ENCODE measurements around the gene ATXN1.

Gene ATXN1

GRCh38 chr6:16778521-16778920 lies 17.3 kb upstream of the ATXN1 start:
- intact Hi-C loops (cut with DNase I; ENCODE audit: low total_unique reads), result no loop called here
- TF ChIP-seq CTCF (IDR thresholded peaks at IDR 0.05), result no peak
- Histone ChIP-seq H3K4me3 (no peak overlapping the region), H3K36me3 (no peaks in the 10 kb centered on the region), H3K9me3 (no peaks in the 10 kb centered on the region), H3K27me3 (no peaks in the 10 kb centered on the region), H3K4me1 (peaks cover 0 to 18% (median 12%) of the 10 kb centered on the region in 4 donors), H3K27ac (no peak overlapping the region)
- DNase-seq, result no peak

DNA sequence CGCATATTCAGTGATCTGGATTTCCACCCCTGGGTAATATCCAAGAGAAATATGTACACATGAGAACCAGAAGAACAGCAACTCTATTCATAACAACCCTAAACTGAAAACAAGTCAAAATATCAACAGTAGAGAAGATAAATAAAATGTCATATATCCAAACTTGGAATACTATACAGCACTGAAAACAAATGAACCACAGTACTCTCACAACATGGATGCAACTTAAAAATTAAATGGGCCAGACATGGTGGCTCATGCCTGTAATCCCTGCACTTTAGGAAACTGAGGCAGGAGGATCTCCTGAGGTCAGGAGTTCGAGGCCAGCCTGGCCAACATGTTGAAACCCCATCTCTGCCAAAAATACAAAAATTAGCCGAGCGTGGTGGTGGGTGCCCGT lies 16.5 kb upstream of the ATXN1 start:
- Histone ChIP-seq H3K4me1 (peaks cover 0 to 18% (median 12%) of the 10 kb centered on the region in 4 donors), H3K4me3 (no peak overlapping the region), H3K9me3 (no peaks in the 10 kb centered on the region), H3K27me3 (no peaks in the 10 kb centered on the region), H3K36me3 (no peaks in the 10 kb centered on the region), H3K27ac (no peak overlapping the region)
- no peak for DNase-seq
- intact Hi-C loops (cut with DNase I; ENCODE audit: low total_unique reads), result no loop called here
- TF ChIP-seq CTCF (IDR thresholded peaks at IDR 0.05), result no peak

- TF ChIP-seq CTCF (IDR thresholded peaks at IDR 0.05), result peak in 1 of 2 experiments; percentile 15
- H3K4me3 ChIP-seq, result no peak overlapping the region
- intact Hi-C loops (cut with DNase I; ENCODE audit: low total_unique reads), result no loop called here
- no peak overlapping the region for H3K27ac ChIP-seq
- no peaks in the 10 kb centered on the region for H3K27me3 ChIP-seq
- H3K9me3 ChIP-seq, result no peaks in the 10 kb centered on the region
- H3K36me3 ChIP-seq, result no peaks in the 10 kb centered on the region
- no peak for DNase-seq
- H3K4me1 ChIP-seq, result peaks cover 0 to 13% (median 8%) of the 10 kb centered on the region in 4 donors
These were observed 15.2 kb upstream of the ATXN1 start for GRCh38 chr6:16776394-16777017.

DNA sequence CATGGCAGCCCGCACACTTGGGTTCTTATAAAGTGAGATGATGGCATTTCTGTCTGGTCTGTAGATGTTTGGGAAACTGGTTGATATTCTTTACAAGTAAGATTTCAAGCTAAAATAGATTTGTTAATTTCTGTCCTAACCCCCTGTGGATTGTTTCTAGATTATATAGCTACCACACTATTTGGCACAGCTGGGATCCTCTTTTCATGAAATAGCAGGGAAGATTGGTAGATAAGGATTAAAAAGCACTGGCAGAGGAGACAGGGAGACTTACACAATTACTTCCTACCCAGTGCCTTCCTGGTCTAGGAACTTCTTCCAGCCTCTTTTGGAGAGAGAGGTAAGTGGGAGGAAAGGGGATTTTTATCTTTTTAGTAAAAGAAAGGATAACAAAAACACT lies 13.2 kb upstream of the ATXN1 start:
- intact Hi-C loops (cut with DNase I; ENCODE audit: low total_unique reads), result loop anchor here (1.0 kb wide), 1 partner anchor 319 kb away; no protein-coding TSS in a partner anchor
- Histone ChIP-seq H3K4me1 (peaks cover 0 to 26% (median 16%) of the 10 kb centered on the region in 4 donors), H3K27ac (no peak overlapping the region), H3K27me3 (no peaks in the 10 kb centered on the region), H3K36me3 (no peaks in the 10 kb centered on the region), H3K9me3 (no peaks in the 10 kb centered on the region), H3K4me3 (no peak overlapping the region)
- no peak for TF ChIP-seq CTCF (IDR thresholded peaks at IDR 0.05)
- DNase-seq, result no peak

DNA sequence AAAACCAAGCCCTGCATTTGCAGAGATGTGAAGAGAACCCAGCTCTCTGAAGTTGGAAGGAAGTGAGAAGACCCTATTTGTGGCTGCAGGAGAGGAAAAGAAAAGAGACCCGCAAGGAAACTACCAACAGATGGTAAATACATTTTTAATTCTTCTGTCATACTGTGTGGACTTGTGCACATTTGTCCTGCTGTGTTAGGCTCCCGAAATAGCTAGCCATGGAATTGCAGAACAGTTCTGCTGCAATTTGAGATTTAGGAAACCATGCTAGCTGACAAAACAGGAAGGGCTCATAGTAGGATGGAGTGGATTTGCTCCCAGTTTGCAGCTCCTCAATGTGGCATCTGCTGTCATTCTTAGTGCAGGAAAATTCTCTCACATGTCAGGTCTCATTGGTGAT lies 12.1 kb upstream of the ATXN1 start:
- intact Hi-C loops (cut with DNase I; ENCODE audit: low total_unique reads), result no loop called here
- Histone ChIP-seq H3K4me1 (peaks cover 0 to 37% (median 27%) of the 10 kb centered on the region in 4 donors), H3K27ac (no peak overlapping the region), H3K27me3 (no peaks in the 10 kb centered on the region), H3K9me3 (no peaks in the 10 kb centered on the region), H3K4me3 (no peak overlapping the region), H3K36me3 (no peaks in the 10 kb centered on the region)
- no peak for DNase-seq
- no peak for TF ChIP-seq CTCF (IDR thresholded peaks at IDR 0.05)

Data from tibial artery (tissue), 4 donors.